ENCODE measurements around the gene RNU1-1.
"Not testable (repeated sequence)": the region's sequence is repeated elsewhere in the genome, so short reads cannot be mapped to it uniquely, and the experiment has no call there.

The RNU1-1 gene

GRCh38 chr1:16528338-16528737 lies 14.3 kb upstream of the RNU1-1 start:
- DNase-seq (ENCODE audit: extremely low spot score, insufficient read length, low read depth); FAIRE-seq: not testable (repeated sequence)

- DNase-seq (ENCODE audit: extremely low spot score, insufficient read length, low read depth); FAIRE-seq: not testable (repeated sequence)
These were observed 11.7 kb upstream of the RNU1-1 start for GRCh38 chr1:16525769-16526168.

GRCh38 chr1:16521679-16522078 lies 7.6 kb upstream of the RNU1-1 start:
- not testable (repeated sequence) for DNase-seq (ENCODE audit: extremely low spot score, insufficient read length, low read depth); FAIRE-seq

GRCh38 chr1:16521288-16521583 lies 7.2 kb upstream of the RNU1-1 start:
- no peak for FAIRE-seq

GRCh38 chr1:16520435-16521287 lies 6.6 kb upstream of the RNU1-1 start:
- DNase-seq (ENCODE audit: extremely low spot score, insufficient read length, low read depth), result not testable (repeated sequence)

More at GRCh38 chr1:16521288-16521583, 7.2 kb upstream of the RNU1-1 start:
- no peak for DNase-seq (ENCODE audit: extremely low spot score, insufficient read length, low read depth)

GRCh38 chr1:16519255-16519951 lies 5.3 kb upstream of the RNU1-1 start:
- not testable (repeated sequence) for DNase-seq (ENCODE audit: extremely low spot score, insufficient read length, low read depth); FAIRE-seq

More at GRCh38 chr1:16520435-16521287, 6.6 kb upstream of the RNU1-1 start:
- FAIRE-seq, result not testable (repeated sequence)

GRCh38 chr1:16518913-16519254 lies 4.8 kb upstream of the RNU1-1 start:
- DNase-seq (ENCODE audit: extremely low spot score, insufficient read length, low read depth); FAIRE-seq: not testable (repeated sequence)

GRCh38 chr1:16516694-16517410 lies 2.8 kb upstream of the RNU1-1 start:
- not testable (repeated sequence) for FAIRE-seq; DNase-seq (ENCODE audit: extremely low spot score, insufficient read length, low read depth)

- not testable (repeated sequence) for FAIRE-seq; DNase-seq (ENCODE audit: extremely low spot score, insufficient read length, low read depth)
These were observed 526 bp downstream of the RNU1-1 start for GRCh38 chr1:16513412-16514106.

- not testable (repeated sequence) for FAIRE-seq; DNase-seq (ENCODE audit: extremely low spot score, insufficient read length, low read depth)
These were observed 1.3 kb downstream of the RNU1-1 start for GRCh38 chr1:16512624-16513411.

- DNase-seq (ENCODE audit: extremely low spot score, insufficient read length, low read depth); FAIRE-seq: not testable (repeated sequence)
These were observed 2.2 kb downstream of the RNU1-1 start for GRCh38 chr1:16511926-16512325.

- FAIRE-seq; DNase-seq (ENCODE audit: extremely low spot score, insufficient read length, low read depth): not testable (repeated sequence)
These were observed 5.1 kb downstream of the RNU1-1 start for GRCh38 chr1:16508861-16509445.

- not testable (repeated sequence) for FAIRE-seq; DNase-seq (ENCODE audit: extremely low spot score, insufficient read length, low read depth)
These were observed 7.5 kb downstream of the RNU1-1 start for GRCh38 chr1:16506364-16507136.

- not testable (repeated sequence) for DNase-seq (ENCODE audit: extremely low spot score, insufficient read length, low read depth); FAIRE-seq
These were observed 8.2 kb downstream of the RNU1-1 start for GRCh38 chr1:16505870-16506269.

GRCh38 chr1:16503494-16503893 lies 10.6 kb downstream of the RNU1-1 start:
- FAIRE-seq, result no peak

GRCh38 chr1:16501446-16501845 lies 12.6 kb downstream of the RNU1-1 start:
- FAIRE-seq; DNase-seq (ENCODE audit: extremely low spot score, insufficient read length, low read depth): not testable (repeated sequence)

More at GRCh38 chr1:16503494-16503893, 10.6 kb downstream of the RNU1-1 start:
- DNase-seq (ENCODE audit: extremely low spot score, insufficient read length, low read depth), result no peak

GRCh38 chr1:16500975-16501374 lies 13.1 kb downstream of the RNU1-1 start:
- not testable (repeated sequence) for DNase-seq (ENCODE audit: extremely low spot score, insufficient read length, low read depth); FAIRE-seq

GRCh38 chr1:16500466-16500865 lies 13.6 kb downstream of the RNU1-1 start:
- FAIRE-seq; DNase-seq (ENCODE audit: extremely low spot score, insufficient read length, low read depth): not testable (repeated sequence)
